HG02884 (cell line): ENCODE measurements around the gene SELENON.

Source experiments
- ATAC-seq: cut with Tn5 transposase; IDR thresholded peaks from one replicate; pipeline ENCODE4 v1.9.1; 2021; ENCODE audit warnings: mild to moderate bottlenecking, moderate library complexity; ENCODE audit not compliant: unreplicated experiment

Gene SELENON

DNA sequence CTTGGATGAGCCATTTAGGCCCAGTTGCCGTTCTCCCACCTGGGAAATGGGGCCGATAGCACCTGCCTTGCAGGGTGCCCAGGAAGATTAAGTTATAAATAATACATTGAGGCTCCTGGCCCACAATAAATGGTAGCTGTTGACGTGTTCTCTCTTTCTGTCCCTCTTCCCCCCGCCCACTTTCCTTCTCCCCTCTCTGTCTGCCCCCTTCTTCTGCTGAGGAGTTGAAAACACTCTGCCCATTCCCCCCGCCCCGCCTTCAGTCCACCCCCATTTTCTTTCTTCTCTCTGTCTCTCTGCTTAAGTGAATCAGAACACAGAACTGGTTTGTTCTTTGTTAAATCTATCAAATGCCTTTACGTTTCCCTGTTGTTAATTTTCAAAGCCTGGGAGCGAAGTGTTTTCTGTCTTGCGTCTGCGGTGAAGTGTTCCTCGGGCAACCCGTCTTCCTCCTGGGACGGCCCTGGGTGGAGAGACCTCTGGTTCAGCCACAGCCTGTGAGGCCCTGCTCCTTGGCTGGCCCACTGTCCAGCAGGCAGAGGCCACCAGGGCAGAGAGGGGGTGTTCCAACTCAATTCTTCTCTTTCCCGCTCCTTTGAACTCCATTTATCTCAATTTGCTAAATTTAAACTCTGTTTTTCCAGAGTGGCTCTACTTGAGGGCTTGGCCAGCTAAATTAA is 29.3 kb upstream of the SELENON start:
- ATAC-seq: no peak

DNA sequence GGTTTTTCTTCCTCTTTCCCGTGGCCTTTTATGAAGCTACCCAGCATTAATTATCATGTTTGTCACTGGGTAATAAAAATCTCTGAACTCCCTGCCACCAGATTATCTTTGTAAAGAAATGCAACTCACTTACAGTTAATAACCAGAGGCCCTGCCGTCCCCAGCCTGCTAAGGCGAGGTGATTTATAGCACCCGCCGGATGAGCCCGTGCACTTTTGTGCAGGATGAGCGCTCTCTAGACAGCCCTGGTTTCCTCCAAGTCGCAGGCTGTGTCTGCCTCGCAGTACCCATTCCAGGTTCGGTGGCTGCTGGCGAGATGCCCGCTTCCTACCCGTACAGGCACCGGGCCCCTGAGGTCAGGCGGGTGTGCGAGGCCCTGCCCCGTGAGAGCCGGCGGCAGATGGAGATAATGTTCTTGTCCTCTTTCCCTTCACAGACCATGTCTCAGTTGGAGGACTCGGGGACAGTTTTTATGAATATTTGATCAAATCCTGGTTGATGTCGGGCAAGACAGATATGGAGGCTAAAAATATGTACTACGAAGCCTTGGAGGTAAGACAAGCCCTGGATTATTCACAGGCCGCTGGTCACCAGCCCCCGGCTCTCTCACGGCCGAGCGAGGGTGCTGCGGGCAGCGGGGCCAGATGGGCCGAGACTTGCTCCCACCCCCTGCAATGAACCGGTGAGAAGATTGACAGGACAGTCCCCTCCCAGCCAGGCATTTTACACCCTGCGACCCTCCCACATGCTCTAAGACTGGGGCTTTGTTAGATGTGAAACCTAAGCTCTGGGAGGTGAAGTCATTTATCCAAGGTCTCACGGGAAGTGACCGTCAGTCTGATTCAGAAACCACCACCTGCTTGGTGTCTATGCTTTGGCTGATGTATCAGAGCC is 28.5 kb upstream of the SELENON start:
- ATAC-seq: no peak

DNA sequence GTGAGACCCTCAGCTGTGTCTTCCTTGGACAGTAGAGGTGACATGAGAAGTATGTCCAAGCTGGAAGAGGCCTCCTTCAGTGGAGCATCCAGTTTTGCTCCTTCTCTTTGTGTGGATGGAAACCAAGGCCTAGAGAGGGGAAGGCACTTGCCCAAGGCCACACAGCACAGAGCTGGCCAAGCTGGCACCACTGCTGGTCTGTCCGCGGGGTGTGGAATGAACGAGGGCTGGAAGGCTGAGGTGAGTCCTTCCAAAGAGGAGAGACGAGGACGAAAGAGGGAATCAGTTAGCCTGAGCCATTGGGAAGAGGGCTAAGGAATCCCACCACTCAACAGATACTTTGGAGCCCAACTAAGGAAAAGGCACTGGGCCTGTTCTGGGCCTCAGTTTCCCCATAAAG is 27.8 kb upstream of the SELENON start:
- no peak for ATAC-seq

DNA sequence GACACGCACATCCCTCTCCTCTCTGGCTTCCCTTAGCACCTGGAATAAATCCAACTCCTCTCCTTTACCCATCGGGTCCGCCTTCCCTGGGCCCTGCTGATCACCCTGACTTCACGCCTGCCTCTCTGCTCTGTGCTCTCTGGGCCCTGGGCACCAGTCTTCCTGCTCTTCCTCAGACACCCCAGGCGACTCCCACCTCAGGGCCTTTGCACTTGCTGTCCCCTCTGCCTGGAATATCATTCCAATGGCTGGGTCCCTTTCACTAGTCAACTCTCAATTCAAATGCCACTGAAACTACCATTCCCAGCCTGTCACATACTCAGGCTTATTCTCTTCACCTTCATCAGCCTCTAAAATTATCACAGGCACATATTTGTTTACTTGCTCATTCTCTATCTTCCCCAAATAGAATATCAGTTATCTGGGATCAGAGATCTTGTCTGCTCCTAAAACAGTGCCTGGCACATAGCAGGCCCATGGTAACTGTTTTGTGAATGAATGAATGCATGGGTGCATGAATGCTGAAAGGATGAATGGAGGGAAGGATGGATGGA is 27.2 kb upstream of the SELENON start:
- no peak for ATAC-seq

DNA sequence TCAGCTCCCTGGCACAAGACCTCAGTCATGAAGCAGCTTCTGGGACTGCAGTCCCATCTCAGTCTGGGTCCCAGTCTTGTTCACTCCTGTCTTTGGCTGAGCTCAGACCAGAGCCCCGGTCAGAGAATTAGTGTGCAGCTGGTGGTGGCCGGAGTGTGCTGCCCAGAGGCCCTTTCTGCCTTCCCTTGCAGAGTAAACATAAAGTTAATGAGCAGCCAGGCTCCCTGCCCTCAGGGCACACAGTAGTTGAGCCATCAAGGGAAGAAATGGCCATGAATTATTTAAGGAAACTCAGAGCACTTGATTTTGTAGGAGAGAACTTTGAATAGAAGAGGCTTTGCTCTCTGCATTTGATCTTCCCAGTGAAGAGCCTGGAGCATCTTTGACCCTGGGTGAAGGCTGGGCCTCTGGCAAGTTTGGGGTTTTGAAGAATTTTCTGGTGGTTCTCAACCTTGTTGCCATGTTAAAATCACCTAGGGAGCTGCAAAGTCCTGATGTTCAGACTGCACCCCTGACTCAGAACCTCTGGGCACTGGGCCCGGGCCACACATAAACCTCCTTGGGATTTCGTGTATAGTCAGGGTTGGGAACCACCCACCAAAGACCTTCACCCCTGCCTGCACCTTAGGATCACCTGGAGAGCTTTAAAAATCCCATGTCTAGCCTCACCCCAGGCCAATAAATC is 26.4 kb upstream of the SELENON start:
- no peak for ATAC-seq

DNA sequence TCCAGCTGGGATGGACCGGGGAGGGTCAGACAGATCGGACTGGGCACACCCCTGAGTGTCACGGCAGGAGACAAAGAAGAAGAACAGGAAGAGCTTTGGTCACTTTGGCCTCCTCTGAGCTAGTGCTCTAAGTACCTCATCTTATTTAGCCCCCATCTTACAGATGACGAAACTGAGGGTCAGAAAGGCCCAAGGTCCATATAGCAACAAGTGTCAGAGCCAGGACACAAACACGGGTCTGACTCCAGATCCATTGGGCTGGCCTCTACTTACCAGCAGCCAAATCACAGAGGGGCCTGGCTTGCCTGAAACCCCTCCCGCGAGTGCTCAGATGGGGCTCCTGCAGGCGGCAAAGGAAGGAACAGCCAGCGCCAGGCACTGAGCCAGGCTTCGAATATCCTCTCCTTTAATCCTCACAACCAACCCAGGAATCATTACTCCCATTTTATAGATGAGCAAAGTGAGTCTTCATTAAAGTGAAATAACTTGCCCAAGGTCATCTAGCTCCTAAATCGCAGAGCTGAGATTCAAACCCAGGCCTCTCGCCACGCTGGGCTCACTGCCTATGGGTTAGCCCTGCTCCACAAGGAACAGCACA is 25.7 kb upstream of the SELENON start:
- no peak for ATAC-seq

DNA sequence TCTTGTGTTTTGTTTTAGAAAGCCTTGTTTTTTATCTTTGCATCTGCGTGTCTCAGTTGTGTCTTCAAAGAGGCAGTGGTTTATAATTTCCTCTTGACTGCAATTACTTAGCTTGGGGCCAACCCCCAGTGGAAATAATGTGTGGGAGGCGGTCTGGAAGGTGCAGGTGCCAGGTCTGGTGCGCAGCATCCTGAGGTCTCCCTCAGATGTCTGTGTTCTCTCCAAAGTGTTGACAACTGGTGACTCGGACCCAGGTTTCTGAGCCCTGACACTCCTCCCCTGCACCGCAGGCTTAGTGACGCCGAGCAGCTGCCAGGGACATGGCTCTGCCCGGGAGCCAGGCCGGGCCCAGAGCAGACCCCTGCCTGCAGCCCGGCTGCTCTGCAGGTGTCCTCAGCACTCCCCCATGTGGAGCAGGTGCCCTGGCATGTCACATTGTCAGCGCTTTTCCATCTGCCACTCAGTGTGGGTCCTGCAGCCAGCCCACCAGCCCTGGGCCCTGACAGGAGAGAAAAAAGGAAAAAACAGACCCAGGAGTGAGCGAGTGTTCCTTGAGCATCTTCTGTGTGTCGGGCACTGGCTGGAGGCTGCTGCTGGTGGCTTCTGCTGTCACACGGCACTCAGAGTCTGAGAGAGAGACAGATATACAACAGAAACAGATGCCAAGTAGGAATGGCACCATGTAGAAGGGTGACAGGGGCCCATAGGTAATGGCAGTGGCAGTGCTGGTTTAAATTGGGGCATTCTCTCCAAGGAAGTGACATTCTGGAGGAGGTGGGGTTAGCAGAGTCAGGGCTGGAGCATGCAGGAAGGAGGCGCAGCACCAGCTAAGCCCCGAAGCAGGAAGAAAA is 24.8 kb upstream of the SELENON start:
- no peak for ATAC-seq

DNA sequence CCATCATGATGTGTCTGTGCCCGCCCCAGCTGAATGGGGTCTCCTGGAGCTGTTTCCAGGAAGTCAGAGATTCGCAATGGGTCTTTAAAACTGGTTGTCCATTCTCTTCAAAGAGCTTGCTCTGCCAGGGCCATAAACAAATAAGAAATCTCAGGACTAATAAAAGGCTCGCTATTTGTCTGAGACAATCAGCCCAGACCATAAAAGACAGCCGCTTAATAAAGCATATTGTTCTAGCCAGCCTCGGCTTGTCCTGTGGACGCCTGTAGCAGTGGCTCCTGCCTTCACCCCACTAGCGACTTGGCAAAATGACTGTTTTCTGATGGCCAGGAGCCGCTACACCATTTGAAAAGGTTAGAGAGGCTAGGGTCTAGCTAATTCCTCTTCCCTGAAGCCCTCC is 20.6 kb upstream of the SELENON start:
- ATAC-seq: no peak

DNA sequence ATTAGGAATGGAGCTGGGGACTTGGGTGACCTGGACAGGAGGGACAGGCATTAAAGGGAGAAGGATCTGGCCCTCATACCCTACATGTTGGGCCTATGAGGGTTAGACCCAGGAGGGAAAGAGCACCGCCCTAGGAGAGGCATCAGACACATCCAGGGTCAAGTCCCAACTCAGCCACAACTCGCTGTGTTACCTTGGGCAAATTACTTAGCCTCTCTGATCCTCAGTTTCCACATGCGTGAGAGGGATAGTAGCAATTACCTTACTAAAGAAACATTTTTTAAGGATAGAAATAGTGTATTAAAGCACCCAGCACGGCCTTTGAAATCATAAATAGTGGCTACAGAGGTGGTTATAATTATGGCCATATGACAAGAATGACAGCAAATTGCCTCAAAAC is 20.1 kb upstream of the SELENON start:
- no peak for ATAC-seq

DNA sequence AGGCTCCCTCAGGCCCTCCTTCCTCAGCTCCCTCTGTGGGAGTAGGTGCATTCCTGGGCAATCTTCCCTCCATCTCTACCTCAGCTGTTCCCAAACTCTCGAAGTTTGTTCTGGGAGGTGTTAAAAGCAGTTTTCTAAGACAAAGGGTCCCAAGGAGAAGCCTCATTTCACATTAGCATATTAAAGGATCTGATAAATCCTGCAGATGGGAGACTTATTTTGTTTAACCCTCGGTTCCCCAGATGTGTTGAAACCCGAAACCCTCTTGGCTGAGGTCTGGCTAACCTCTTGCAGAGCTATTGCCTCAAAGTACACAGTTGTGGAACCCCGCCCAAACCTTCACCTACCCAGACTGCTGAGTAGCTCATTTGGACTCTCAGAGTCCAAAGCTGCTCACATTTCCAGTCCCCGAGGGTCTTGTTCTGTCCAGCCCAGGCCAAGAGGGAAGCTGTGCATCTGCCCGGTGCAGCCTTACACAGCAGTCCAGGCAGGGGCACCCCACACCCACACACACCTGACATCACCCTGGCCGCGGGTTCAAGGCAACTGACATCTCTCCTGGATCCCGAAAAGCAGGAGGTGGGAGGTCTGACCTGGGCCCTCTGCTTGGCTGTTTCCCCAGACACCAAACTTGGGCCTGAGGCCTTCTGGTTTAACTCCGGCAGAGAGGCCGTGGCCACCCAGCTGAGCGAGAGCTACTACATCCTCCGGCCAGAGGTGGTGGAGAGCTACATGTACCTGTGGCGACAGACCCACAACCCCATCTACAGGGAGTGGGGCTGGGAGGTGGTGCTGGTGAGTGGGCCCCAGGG is 19.5 kb upstream of the SELENON start:
- no peak for ATAC-seq

DNA sequence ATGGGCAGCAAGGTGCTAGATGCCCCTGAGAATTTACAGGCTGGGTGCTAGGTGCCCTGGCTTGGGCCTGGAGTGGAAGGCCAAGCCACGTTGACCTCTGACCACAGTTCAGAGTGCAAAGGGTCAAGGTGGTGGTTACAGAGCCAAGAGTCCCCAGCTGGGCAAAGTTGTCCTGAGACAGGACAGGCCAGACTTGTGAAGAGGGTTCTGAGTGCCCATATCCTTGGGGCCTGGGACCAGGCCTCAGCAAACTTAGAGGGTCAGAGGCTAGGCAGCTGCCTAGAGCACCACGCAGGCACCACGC is 18.9 kb upstream of the SELENON start:
- no peak for ATAC-seq

DNA sequence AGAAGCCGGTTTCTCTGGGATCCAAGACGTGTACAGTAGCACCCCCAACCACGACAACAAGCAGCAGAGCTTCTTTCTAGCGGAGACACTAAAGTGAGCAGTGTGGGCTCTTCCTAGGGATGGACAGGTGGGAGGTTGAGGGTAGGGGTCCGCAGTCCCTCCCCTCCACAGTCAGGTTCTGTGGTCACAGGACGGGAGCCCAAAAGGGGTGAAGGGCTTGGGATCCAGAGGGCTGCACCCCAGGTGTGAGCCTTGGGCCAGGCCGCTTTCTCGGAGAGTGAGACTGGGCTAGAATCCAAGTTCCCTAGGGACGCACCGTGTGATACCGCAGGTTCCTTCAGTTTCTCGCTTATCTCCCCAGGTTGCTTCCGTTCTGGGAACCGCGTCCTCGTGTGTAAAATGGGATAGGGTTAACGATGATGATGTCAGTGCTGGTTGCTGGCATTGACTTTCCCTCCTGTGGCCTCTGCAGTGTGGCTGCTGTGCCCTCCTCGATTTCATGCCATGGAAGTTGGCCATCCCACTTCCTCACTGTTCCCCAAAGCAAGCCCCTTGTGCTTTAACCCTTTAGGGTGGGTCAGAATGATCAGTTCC is 17.3 kb upstream of the SELENON start:
- ATAC-seq: no peak

DNA sequence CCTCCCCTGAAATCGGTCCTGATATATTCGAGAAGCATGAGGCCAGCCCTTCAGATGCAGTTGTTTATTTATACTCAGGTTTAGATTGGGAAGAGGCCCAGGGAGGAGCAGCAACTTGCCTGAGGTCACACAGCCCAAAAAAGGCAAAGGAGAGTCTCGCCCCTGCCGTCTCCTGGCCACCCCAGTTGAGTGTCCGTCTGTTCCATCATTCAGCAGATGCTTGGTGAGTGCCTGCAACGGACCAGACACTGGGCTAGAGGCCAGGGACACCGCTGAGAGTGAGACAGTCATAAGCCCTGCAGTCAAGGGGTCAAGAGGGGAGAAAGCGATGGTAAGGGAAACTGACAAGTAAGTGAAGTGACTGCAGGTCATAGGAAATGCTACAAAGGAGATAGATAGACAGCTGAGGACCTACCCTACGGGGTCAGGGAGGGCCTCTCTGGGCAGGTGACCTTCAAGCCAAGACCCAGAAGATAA is 15.4 kb upstream of the SELENON start:
- no peak for ATAC-seq

DNA sequence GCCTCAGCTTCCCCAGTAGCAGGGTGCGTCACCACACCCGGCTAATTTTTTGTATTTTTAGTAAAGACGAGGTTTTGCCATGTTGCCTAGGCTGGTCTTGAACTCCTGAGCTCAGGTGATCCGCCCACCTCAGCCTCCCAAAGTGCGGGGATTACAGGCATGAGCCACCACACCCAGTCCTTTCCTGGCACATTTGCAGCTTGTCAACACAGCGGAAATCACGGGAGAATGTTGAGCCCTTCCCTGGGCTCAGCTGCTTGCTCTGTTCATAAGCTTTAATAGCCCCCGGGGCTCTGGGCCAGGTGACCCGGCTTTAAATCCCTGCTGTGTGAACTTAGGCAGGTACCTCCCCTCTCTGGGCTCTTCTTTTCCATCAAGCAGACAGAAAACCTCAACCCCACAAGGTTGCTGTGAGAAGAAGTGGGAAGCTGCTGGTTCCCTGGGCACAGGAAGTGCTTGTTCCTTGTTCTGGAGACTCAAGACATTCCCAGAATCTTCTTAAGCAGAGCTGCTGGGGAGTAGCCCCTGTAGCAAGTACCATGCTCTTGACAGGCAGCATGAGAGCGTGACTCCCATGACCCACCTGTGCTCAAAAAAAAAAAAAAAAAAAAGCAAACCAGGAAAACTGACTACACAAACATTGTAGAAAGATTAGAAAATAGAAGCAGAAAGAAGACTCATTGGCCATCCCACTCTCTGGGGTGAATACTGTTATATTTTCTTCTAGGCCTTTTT is 14.5 kb upstream of the SELENON start:
- ATAC-seq: no peak

DNA sequence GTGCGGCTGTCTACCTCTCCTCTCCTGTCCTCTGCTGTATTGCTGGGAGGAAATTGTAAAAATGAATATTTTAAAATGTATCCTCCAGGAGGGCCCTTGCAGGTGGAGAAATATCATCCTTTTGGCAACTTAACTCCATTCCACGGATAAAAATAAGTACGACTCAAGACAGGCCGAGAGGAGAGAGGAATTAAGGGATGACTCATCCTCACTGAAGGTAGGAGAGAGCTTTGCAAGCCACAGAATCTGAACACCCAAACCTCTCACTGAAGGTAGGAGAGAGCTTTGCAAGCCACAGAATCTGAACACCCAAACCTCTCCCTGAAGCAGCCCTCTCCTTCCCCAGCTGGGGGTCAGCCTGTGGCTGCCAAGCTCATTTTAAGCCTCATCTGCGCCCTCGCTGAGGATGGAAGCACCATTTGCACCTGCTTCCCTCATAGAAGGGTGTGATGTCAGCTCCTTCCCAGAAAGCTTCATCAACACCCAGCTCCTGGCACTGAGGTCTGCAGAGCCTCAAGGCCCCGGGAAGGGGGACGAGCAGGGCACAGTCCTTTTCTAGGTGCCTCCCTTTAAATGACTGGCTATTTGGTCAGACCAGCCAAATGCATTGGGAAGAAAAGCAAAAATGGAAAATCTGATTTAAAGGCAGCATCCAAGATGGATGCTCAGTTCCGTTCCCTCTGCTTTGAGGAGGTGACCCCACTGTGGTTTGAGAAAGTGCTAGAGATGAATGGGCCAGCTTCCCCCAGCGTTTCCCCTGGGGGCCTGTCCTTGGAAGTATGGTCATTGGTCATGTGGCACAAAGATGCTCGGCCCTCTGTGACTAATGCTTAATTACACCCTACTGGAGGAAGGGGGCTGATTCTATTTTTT is 12.9 kb upstream of the SELENON start:
- no peak for ATAC-seq

DNA sequence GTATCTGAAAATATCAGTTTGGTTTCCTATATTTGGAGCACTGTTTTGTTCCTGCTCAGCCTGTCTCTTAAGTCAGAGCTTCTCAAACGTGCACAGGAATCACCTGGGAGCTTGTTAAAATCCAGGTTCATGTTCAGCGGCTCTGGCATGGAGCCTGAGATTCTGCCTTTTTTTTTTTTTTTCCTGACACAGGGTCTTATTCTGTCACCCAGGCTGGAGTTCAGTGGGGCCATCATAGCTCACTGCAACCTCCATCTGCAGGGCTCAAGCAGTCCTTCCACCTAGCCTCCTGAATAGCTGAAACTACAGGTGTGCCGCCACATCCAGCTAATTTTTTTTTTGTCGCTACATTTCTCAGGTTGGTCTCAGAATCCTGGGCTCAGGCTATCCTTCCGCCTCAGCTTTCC is 12.2 kb upstream of the SELENON start:
- ATAC-seq: no peak

DNA sequence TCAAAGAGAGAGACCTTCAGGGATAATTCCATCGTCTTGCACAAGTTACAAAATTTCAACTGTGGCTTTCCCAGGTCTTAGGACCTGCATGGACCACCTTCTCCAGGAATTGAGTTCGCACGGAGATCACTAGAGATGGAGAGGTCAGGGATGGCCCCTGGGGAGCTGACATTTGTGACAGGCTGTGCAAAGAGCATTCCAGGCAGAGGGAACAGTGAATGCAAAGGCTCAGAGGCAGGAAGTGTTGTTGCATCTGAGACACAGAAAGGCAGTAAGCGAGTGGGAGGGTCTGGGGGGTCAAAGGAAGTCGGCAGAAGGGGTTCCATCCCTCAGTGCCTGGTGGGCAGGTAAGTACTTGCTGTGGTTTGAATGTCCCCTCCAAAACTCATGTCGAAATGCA is 9.5 kb upstream of the SELENON start:
- ATAC-seq: no peak
